ENCODE measurements around the gene HOXA5.

Gene HOXA5

GRCh38 chr7:27170426-27171324 is 27.2 kb upstream of the HOXA5 start:
- no peak for DNase-seq (ENCODE audit: low read depth)

- no peak for DNase-seq (ENCODE audit: low read depth)
Measured at GRCh38 chr7:27169658-27170425, 26.4 kb upstream of the HOXA5 start.

GRCh38 chr7:27168265-27168947 is 24.9 kb upstream of the HOXA5 start:
- no peak for DNase-seq (ENCODE audit: low read depth)

- no peak for DNase-seq (ENCODE audit: low read depth)
Measured at GRCh38 chr7:27167916-27168264, 24.4 kb upstream of the HOXA5 start.

- DNase-seq (ENCODE audit: low read depth), result no peak
Measured at GRCh38 chr7:27166531-27167505, 23.3 kb upstream of the HOXA5 start.

GRCh38 chr7:27165996-27166530 is 22.6 kb upstream of the HOXA5 start:
- DNase-seq (ENCODE audit: low read depth), result no peak

GRCh38 chr7:27165089-27165995 is 21.9 kb upstream of the HOXA5 start, which contains the start of gene HOXA9:
Gene HOXA9 (minus strand): TSS chr7:27165537. CDS start chr7:27165457, 80 bp downstream.
- no peak for DNase-seq (ENCODE audit: low read depth)

GRCh38 chr7:27164367-27165088 is 21.0 kb upstream of the HOXA5 start:
- DNase-seq (ENCODE audit: low read depth), result no peak

- no peak for DNase-seq (ENCODE audit: low read depth)
Measured at GRCh38 chr7:27164045-27164366, 20.5 kb upstream of the HOXA5 start.

GRCh38 chr7:27163288-27164044 is 20.0 kb upstream of the HOXA5 start:
- no peak for DNase-seq (ENCODE audit: low read depth)

GRCh38 chr7:27162561-27163287 is 19.2 kb upstream of the HOXA5 start:
- no peak for DNase-seq (ENCODE audit: low read depth)

- DNase-seq (ENCODE audit: low read depth), result no peak
Measured at GRCh38 chr7:27161721-27162560, 18.5 kb upstream of the HOXA5 start.

GRCh38 chr7:27161214-27161720 is 17.8 kb upstream of the HOXA5 start:
- DNase-seq (ENCODE audit: low read depth), result no peak

GRCh38 chr7:27160546-27161213 is 17.2 kb upstream of the HOXA5 start:
- peak; percentile 81 for DNase-seq (ENCODE audit: low read depth)

GRCh38 chr7:27160145-27160545 is 16.7 kb upstream of the HOXA5 start:
- no peak for DNase-seq (ENCODE audit: low read depth)

Measured in activated gamma-delta T cell treated with anti-CD3 and anti-CD28 coated beads, Interleukin-2, amount 50 U/mL, for 16 hours (primary cell).